ENCODE results near the gene STYX. TPM values are rescaled to one million over a fixed set of nuclear protein-coding genes. Genes with fewer than 3 reads are reported as not detected.

STYX gene
- total RNA-seq, 1 experiment from 2014 or later = 24.4 TPM

GRCh38 chr14:52738409-52738808, 8.4 kb downstream of the STYX start:
- no TSS peak for BruUV-seq (replicated peaks)
- H3K4me1 ChIP-seq = peaks cover 7% of the 10 kb centered on the region; the same call in 1 of the 2 replicates
- TF ChIP-seq CTCF (IDR thresholded peaks at IDR 0.05; ENCODE audit: insufficient read depth in 1 of 2, low read depth in 1 of 2, low read length in 1 of 2, severe bottlenecking in 1 of 2, unreplicated experiment in 1 of 2) = no peak
- DNase-seq = no peak
- no peak overlapping the region for H3K27ac Mint-ChIP-seq (ENCODE audit: unreplicated experiment)
- H3K4me3 Mint-ChIP-seq (ENCODE audit: unreplicated experiment) = no peak overlapping the region
- no peaks in the 10 kb centered on the region for H3K9me3 Mint-ChIP-seq (ENCODE audit: unreplicated experiment)
- H3K4me1 Mint-ChIP-seq (ENCODE audit: low read depth, unreplicated experiment) = peaks cover 10% of the 10 kb centered on the region
- intact Hi-C loops (cut with micrococcal nuclease; ENCODE audit: unreplicated experiment) = no loop called here
- no peaks in the 10 kb centered on the region for H3K9me3 ChIP-seq
- peaks cover 7% of the 10 kb centered on the region for H3K36me3 Mint-ChIP-seq (ENCODE audit: insufficient read depth, unreplicated experiment)
- H3K4me3 ChIP-seq (ENCODE audit: low read depth, low read length) = no peak overlapping the region
- H3K36me3 ChIP-seq (ENCODE audit: control insufficient read depth, insufficient read depth, low read length) = peaks cover 3% of the 10 kb centered on the region; the same call in 1 of the 2 replicates
- ChIA-PET CTCF (no interaction called here), POLR2A (no interaction called here)
- no peaks in the 10 kb centered on the region for H3K27me3 ChIP-seq (replicated peaks; ENCODE audit: control insufficient read depth, insufficient read depth, low read length)
- no peaks in the 10 kb centered on the region for H3K27me3 Mint-ChIP-seq (ENCODE audit: insufficient read depth, unreplicated experiment)

DNA sequence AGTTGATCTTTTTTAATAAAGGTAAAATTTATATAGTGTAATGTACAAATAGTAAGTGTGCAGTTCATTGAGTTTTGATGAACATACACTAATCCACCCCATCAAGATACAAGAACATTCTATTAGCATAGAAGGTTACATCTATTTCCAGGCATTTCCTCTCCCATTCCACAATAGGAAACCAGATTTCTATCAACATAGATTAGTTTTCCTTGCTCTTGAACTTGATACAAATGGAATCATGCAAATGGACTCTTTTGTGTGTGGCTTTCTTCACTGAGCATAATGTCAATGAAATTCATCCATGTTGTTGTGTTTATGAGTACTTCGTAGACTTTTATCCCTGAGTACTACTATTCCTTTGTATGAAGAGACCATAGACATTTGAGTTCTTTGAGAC, 10.8 kb downstream of the STYX start:
- DNase-seq = no peak
- intact Hi-C loops (cut with micrococcal nuclease; ENCODE audit: unreplicated experiment) = no loop called here
- BruUV-seq (replicated peaks) = no TSS peak
- H3K27me3 ChIP-seq (replicated peaks; ENCODE audit: control insufficient read depth, insufficient read depth, low read length) = no peaks in the 10 kb centered on the region
- H3K36me3 Mint-ChIP-seq (ENCODE audit: insufficient read depth, unreplicated experiment) = no peaks in the 10 kb centered on the region
- H3K36me3 ChIP-seq (ENCODE audit: control insufficient read depth, insufficient read depth, low read length) = no peaks in the 10 kb centered on the region
- peaks cover 6% of the 10 kb centered on the region for H3K4me1 Mint-ChIP-seq (ENCODE audit: low read depth, unreplicated experiment)
- ChIA-PET POLR2A (no interaction called here), CTCF (no interaction called here)
- TF ChIP-seq CTCF (IDR thresholded peaks at IDR 0.05; ENCODE audit: insufficient read depth in 1 of 2, low read depth in 1 of 2, low read length in 1 of 2, severe bottlenecking in 1 of 2, unreplicated experiment in 1 of 2) = no peak
- H3K9me3 Mint-ChIP-seq (ENCODE audit: unreplicated experiment) = no peaks in the 10 kb centered on the region
- peaks cover 7% of the 10 kb centered on the region; the same call in 1 of the 2 replicates for H3K4me1 ChIP-seq
- H3K9me3 ChIP-seq = no peaks in the 10 kb centered on the region
- no peak overlapping the region for H3K27ac Mint-ChIP-seq (ENCODE audit: unreplicated experiment)
- H3K4me3 Mint-ChIP-seq (ENCODE audit: unreplicated experiment) = no peak overlapping the region
- no peaks in the 10 kb centered on the region for H3K27me3 Mint-ChIP-seq (ENCODE audit: insufficient read depth, unreplicated experiment)
- H3K4me3 ChIP-seq (ENCODE audit: low read depth, low read length) = no peak overlapping the region

GRCh38 chr14:52741865-52742264, 11.9 kb downstream of the STYX start:
- H3K27ac Mint-ChIP-seq (ENCODE audit: unreplicated experiment) = no peak overlapping the region
- BruUV-seq (replicated peaks) = no TSS peak
- POLR2A ChIA-PET = no interaction called here

More at GRCh38 chr14:52741865-52742264, 11.9 kb downstream of the STYX start:
- intact Hi-C loops (cut with micrococcal nuclease; ENCODE audit: unreplicated experiment) = no loop called here
- no peak overlapping the region for H3K4me3 ChIP-seq (ENCODE audit: low read depth, low read length)
- no peaks in the 10 kb centered on the region for H3K4me1 Mint-ChIP-seq (ENCODE audit: low read depth, unreplicated experiment)
- no peaks in the 10 kb centered on the region for H3K9me3 ChIP-seq
- H3K9me3 Mint-ChIP-seq (ENCODE audit: unreplicated experiment) = no peaks in the 10 kb centered on the region
- no peaks in the 10 kb centered on the region for H3K36me3 ChIP-seq (ENCODE audit: control insufficient read depth, insufficient read depth, low read length)
- H3K4me3 Mint-ChIP-seq (ENCODE audit: unreplicated experiment) = no peak overlapping the region
- H3K36me3 Mint-ChIP-seq (ENCODE audit: insufficient read depth, unreplicated experiment) = no peaks in the 10 kb centered on the region
- H3K4me1 ChIP-seq = no peaks in the 10 kb centered on the region
- no peak for DNase-seq
- no peaks in the 10 kb centered on the region for H3K27me3 ChIP-seq (replicated peaks; ENCODE audit: control insufficient read depth, insufficient read depth, low read length)
- H3K27me3 Mint-ChIP-seq (ENCODE audit: insufficient read depth, unreplicated experiment) = no peaks in the 10 kb centered on the region
- CTCF ChIA-PET = interaction anchor here (0.9 kb wide), 1 partner anchor 50 kb away, joined by 3 read pairs; no protein-coding TSS in a partner anchor
- no peak for TF ChIP-seq CTCF (IDR thresholded peaks at IDR 0.05; ENCODE audit: insufficient read depth in 1 of 2, low read depth in 1 of 2, low read length in 1 of 2, severe bottlenecking in 1 of 2, unreplicated experiment in 1 of 2)
